Ovary (tissue), 9 donors: Measurements from ENCODE around the gene NPW. TPM values are rescaled to one million over a fixed set of nuclear protein-coding genes. Genes with fewer than 3 reads are reported as not detected.
"Not testable (repeated sequence)": the region's sequence is repeated elsewhere in the genome, so short reads cannot be mapped to it uniquely, and the experiment has no call there.

Experiments
- DNase-seq, 5 donors: peaks; one replicate each; pipeline ENCODE4 v3.0.0-alpha.2; 2019 to 2020
- H3K27ac ChIP-seq, 2 donors: fragments of 200-600 bp; one replicate each; pipeline versions ENCODE4 v1.5.1 to v1.8.0; 2019 to 2022
- H3K27me3 ChIP-seq: fragments of 200-600 bp; one replicate; pipeline ENCODE4 v1.8.0; 2022
- H3K36me3 ChIP-seq: fragments of 200-600 bp; sonication (generic); one replicate; pipeline ENCODE4 v1.5.1; 2019
- H3K4me1 ChIP-seq: one replicate; pipeline ENCODE4 v1.8.1; 2013; ENCODE audit warnings: mild to moderate bottlenecking, moderate library complexity; ENCODE audit not compliant: insufficient read depth
- H3K4me3 ChIP-seq: fragments of 200-600 bp; sonication (generic); one replicate; pipeline ENCODE4 v1.5.1; 2017
- H3K9me3 ChIP-seq, 2 donors: fragments of 200-600 bp in 1 of 2; sonication (generic) in 1 of 2; one replicate each; pipeline versions ENCODE4 v1.5.1 to v1.8.1; 2013 to 2019; ENCODE audit warnings: mild to moderate bottlenecking in 1 of 2, moderate library complexity in 1 of 2
- EP300 ChIP-seq: sonication (generic); formaldehyde crosslinking; IDR thresholded peaks from one replicate; pipeline ENCODE4 v1.6.1; 2017; ENCODE audit warnings: antibody characterized with exemption
- POLR2A ChIP-seq: fragments of 450-650 bp; IDR thresholded peaks from one replicate; pipeline ENCODE4 v1.6.1; 2017; ENCODE audit warnings: antibody characterized with exemption, mild to moderate bottlenecking, moderate library complexity
- WGBS, 3 donors: extraction: QIAGEN DNeasy Blood & Tissue Kit in 1 of 3; methylation state at CpG; one replicate each; pipeline versions ENCODE4 v1.1.5 to v1.1.7; 2013 to 2017; 5-methylcytosine and 5-hydroxymethylcytosine counted together
- intact Hi-C, 4 donors: fragments of 100-400 bp; cut with DNase I; formaldehyde crosslinking; loops; one replicate each; pipeline versions ENCODE4 v1.11.0 to v1.15.1; 2022 to 2023
- polyA plus RNA-seq, 2 donors: library from polyadenylated mRNA; stranded (reverse); fragments of 200-250 nt in 1 of 2; fragments of 350-450 nt in 1 of 2; fragmentation: Illumina TruSeq in 1 of 2; extraction: RNeasy Lipid Tissue Mini Kit (QIAGEN cat#74804) in 1 of 2; gene quantifications; one replicate each; pipeline ENCODE4 v1.2.3, GENCODE V29; 2013 to 2014
- total RNA-seq, 7 donors: library from RNA; depleted of rRNA in 2 of 7; stranded (reverse); fragments of >200 nt in 2 of 7; fragmentation: NEBNext Ultra II Directional in 3 of 7; extraction: Animal tissue kit (Norgen Biotek cat#: 25700) in 3 of 7; gene quantifications; one replicate each; pipeline versions ENCODE4 v1.1.0 to v1.2.4, GENCODE V29; 2016 to 2023
- TF ChIP-seq, protein P1 (sequence below), 3 donors: fragments of 450-650 bp in 2 of 3; fragments of 200-600 bp in 1 of 3; IDR thresholded peaks; one replicate each; pipeline versions ENCODE4 v1.5.1 to v1.8.0; 2016 to 2022; ENCODE audit warnings: antibody characterized with exemption in 3 of 3, mild to moderate bottlenecking in 1 of 3
- donor health status: DM: no; HTN: no; CAD: no; lungs with moderate emphysema.
- donor health status: DM: no; HTN: no; CAD: no.
- donor health status: Bipolar disorder and iron deficiency.
- donor health status: DM: yes; HTN: yes; CAD: no.
- donor health status: DM: no; HTN: no; CAD: no.
- donor health status: DM: yes; HTN: yes; CAD: no.

NPW gene
- total and polyA plus RNA-seq, 9 donors, result 0.17 to 1.1 (median 0.62) TPM; not detected in 5

DNA sequence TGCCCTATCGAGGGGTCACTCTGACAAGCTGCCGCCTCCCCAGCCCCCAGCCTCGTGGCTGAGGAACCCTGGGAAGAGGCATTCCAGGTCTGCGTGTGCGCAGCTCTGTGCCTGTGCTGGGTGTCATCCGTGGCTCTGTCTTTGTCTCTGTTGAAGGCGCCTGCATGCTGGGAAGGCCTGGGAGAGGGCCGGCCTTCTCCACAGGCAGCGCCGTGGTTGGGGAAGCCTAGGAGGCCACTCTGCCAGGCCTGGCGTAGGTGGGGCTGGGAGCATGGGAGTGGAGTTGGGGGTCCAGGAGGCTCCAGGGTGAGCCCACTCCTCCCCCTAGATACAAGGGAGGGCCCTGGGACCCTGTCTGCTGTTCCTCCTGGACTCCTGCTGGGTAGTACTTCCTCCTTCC is 10.5 kb downstream of the NPW start:
- Histone ChIP-seq H3K4me3 (no peak overlapping the region), H3K36me3 (no peaks in the 10 kb centered on the region), H3K27ac (peak overlapping the region in 1 of 2 donors; percentile 30), H3K4me1 (peaks cover 26% of the 10 kb centered on the region), H3K9me3 (no peaks in the 10 kb centered on the region), H3K27me3 (no peaks in the 10 kb centered on the region)
- WGBS, 3 donors, result 84 to 92% (median 91%) methylated on average over 11 of the region's 11 CpGs
- no peak for DNase-seq
- TF ChIP-seq POLR2A (no peak), EP300 (no peak)
- TF ChIP-seq, protein P1, sequence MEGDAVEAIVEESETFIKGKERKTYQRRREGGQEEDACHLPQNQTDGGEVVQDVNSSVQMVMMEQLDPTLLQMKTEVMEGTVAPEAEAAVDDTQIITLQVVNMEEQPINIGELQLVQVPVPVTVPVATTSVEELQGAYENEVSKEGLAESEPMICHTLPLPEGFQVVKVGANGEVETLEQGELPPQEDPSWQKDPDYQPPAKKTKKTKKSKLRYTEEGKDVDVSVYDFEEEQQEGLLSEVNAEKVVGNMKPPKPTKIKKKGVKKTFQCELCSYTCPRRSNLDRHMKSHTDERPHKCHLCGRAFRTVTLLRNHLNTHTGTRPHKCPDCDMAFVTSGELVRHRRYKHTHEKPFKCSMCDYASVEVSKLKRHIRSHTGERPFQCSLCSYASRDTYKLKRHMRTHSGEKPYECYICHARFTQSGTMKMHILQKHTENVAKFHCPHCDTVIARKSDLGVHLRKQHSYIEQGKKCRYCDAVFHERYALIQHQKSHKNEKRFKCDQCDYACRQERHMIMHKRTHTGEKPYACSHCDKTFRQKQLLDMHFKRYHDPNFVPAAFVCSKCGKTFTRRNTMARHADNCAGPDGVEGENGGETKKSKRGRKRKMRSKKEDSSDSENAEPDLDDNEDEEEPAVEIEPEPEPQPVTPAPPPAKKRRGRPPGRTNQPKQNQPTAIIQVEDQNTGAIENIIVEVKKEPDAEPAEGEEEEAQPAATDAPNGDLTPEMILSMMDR (IDR thresholded peaks at IDR 0.05), result no peak
- intact Hi-C loops, result no loop called here

DNA sequence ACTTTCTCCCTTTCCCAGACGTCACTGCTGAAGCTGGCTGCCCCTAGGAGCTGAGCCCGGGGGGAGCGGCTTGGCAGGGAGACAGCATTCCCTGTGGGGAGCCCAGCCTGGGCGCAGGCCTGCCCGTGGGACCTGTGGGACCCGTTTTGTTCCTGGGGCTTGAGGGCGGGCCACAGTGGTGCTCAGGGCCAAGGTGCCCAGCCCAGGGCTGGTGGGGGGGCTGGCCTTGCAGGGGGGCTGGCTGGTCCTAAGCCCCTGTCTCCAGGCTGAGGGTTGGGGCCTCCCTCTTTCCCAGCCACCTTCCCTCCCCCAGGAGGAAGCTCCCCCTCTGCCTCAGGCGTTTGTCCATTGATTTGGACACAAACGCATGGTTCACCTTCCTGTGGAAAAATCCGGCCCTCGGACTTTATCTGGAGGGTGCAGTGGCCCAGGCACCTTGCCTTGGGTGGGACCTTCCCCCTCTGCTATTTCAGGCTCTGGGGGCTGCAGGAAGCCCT is 11.5 kb downstream of the NPW start:
- Histone ChIP-seq H3K9me3 (no peaks in the 10 kb centered on the region), H3K4me1 (peaks cover 36% of the 10 kb centered on the region), H3K4me3 (no peak overlapping the region), H3K27me3 (no peaks in the 10 kb centered on the region), H3K27ac (no peak overlapping the region), H3K36me3 (no peaks in the 10 kb centered on the region)
- intact Hi-C loops, result no loop called here
- 68 to 75% (median 73%) methylated on average over 11 of the region's 11 CpGs for WGBS, 3 donors
- DNase-seq, result no peak
- TF ChIP-seq, protein P1 (IDR thresholded peaks at IDR 0.05), result no peak
- TF ChIP-seq EP300, result no peak

DNA sequence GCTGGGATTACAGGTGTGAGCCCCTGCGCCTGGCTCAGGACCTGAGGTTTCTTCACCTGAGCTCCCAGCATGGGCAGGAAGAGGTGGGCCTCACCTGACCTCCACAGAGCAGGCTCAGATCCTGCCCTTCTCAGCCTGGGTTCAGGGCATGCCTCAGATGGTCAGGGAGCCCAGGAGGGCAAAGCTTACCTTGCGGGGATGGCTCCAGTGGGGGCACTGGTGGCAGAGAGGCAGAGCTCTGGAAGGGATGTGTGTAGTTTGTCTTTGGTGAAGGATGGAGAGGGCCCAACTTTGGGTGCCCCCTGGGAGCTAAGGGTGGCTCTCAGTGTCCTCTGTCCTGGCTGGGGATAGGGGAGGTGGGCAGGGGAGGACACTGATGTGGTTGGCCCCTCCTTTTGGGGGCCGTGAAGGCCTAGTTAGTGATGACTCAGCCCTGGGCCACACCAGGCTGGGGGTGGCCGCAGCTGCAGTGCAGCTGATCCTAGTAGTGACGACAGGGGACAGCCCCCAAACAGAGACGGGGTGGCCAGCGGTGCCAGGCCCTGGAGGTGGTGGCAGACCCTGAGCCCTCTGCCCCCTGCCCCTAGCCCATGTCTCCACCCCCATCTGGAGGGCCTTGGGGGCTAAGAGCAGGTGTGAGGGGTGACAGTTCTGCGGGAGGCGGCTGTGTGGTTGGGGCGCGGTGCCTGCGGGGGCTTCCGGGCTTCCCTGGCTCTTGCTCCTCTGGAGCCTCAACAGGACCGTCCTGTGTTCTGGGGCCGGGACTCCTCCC is 12.9 kb downstream of the NPW start:
- H3K27me3 ChIP-seq, result no peaks in the 10 kb centered on the region
- peak overlapping the region; percentile 17 for H3K4me3 ChIP-seq
- peaks cover 49% of the 10 kb centered on the region for H3K4me1 ChIP-seq
- no peaks in the 10 kb centered on the region for H3K36me3 ChIP-seq
- H3K27ac ChIP-seq, result peak overlapping the region; percentile 74 to 82
- TF ChIP-seq, protein P1 (IDR thresholded peaks at IDR 0.05), result no peak
- TF ChIP-seq POLR2A (no peak), EP300 (no peak)
- intact Hi-C loops, result no loop called here
- 74 to 80% (median 76%) methylated on average over 14 to 15 of the region's 15 CpGs for WGBS, 3 donors
- no peaks in the 10 kb centered on the region for H3K9me3 ChIP-seq
- DNase-seq, result no peak

DNA sequence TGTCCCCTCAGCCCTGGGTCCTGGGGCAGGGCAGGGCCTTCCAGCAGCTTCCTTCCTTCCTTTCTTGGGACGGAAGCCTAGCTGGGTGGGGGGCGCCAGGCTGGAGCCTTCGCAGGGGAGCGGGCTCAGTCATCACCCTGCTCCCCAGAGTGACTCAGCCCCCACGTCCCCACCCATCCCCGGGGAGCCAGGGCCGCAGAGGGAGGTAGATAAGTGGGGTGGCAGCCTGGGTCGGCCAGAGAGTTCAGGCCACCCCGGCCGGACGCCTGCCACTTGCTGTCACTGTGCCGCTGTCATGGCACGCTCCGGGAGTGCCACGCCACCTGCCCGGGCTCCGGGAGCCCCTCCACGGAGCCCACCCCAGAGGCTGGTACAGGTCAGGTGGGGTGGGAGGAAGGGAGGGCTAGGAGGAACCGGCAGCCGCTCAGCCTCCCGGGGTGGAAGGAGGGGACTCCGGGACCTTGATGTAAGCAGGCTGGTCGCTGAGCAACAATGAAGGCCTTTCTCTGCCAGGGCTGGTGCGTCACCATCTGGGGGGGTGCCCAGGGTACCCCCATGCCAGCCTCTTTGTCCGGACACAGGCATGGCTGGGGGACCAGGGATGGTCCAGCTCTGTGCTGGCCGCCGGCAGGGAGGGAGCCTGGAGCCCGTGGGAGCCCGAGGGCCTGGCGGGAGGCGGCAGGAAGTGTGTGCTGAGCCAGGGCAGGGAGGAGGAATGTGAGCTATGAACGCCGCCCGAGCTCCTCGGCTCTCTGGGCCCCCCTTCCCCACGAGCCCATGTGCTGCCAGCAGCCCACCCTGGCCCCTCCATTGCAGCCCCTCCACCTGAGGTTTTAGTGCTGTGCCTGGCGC is 13.7 kb downstream of the NPW start:
- WGBS, 3 donors, result 17 to 21% (median 19%) methylated on average over 30 to 37 of the region's 37 CpGs
- Histone ChIP-seq H3K27ac (peak overlapping the region; percentile 74 to 82), H3K4me1 (peaks cover 50% of the 10 kb centered on the region), H3K27me3 (no peaks in the 10 kb centered on the region), H3K9me3 (no peaks in the 10 kb centered on the region), H3K4me3 (peak overlapping the region; percentile 17), H3K36me3 (no peaks in the 10 kb centered on the region)
- intact Hi-C loops, result no loop called here
- TF ChIP-seq POLR2A (no peak), EP300 (no peak)
- TF ChIP-seq, protein P1 (IDR thresholded peaks at IDR 0.05), result no peak
- DNase-seq, result peak in 4 of 5 donors; percentile 72 to 82 (median 78)

GRCh38 chr16:2033909-2034695 is 14.5 kb downstream of the NPW start:
- Histone ChIP-seq H3K4me3 (peak overlapping the region; percentile 17), H3K27ac (peak overlapping the region; percentile 74 to 92), H3K4me1 (peaks cover 54% of the 10 kb centered on the region)
- H3K36me3 ChIP-seq, intact Hi-C loops, H3K9me3 ChIP-seq, H3K27me3 ChIP-seq, DNase-seq: not testable (repeated sequence)
- 37 to 41% (median 40%) methylated on average over 14 to 16 of the region's 32 CpGs for WGBS, 3 donors
